Breast epithelium (tissue), 4 donors: ENCODE results near the gene CWC27. TPM values are rescaled to one million over a fixed set of nuclear protein-coding genes. Genes with fewer than 3 reads are reported as not detected.

ENCODE experiments used
- DNase-seq, 2 donors: peaks; one replicate each; pipeline ENCODE4 v3.0.0-alpha.2; 2019; ENCODE audit warnings: low spot score in 2 of 2
- H3K27ac ChIP-seq, 2 donors: fragments of 200-600 bp; sonication (generic) in 1 of 2; one replicate each; pipeline ENCODE4 v1.5.1; 2016 to 2019; ENCODE audit warnings: mild to moderate bottlenecking in 1 of 2
- H3K27me3 ChIP-seq, 2 donors: fragments of 200-600 bp; sonication (generic) in 1 of 2; one replicate each; pipeline versions ENCODE4 v1.5.1 to v1.6.0; 2017 to 2019; ENCODE audit warnings: control low read depth in 1 of 2, mild to moderate bottlenecking in 1 of 2
- H3K36me3 ChIP-seq: fragments of 200-600 bp; one replicate; pipeline ENCODE4 v1.5.1; 2019
- H3K4me1 ChIP-seq, 2 donors: fragments of 200-600 bp; sonication (generic); one replicate each; pipeline ENCODE4 v1.5.1; 2016 to 2019; ENCODE audit warnings: control low read depth in 1 of 2
- H3K4me3 ChIP-seq, 3 donors: fragments of 200-600 bp; sonication (generic); 1 replicate in 2 of 3; 2 replicates in 1 of 3; pipeline ENCODE4 v1.5.1; 2016 to 2019; ENCODE audit warnings: mild to moderate bottlenecking in 3 of 3, moderate library complexity in 2 of 3
- H3K9me3 ChIP-seq, 2 donors: fragments of 200-600 bp; sonication (generic) in 1 of 2; one replicate each; pipeline ENCODE4 v1.5.1; 2016 to 2019; ENCODE audit warnings: control low read depth in 1 of 2
- POLR2A ChIP-seq: fragments of 450-650 bp; IDR thresholded peaks from one replicate; pipeline ENCODE4 v1.6.1; 2016; ENCODE audit warnings: antibody characterized with exemption, mild to moderate bottlenecking, moderate library complexity
- POLR2AphosphoS5 ChIP-seq, 3 donors: sonication (generic); formaldehyde crosslinking; IDR thresholded peaks; one replicate each; pipeline ENCODE4 v1.6.1; 2017; ENCODE audit warnings: antibody characterized with exemption in 3 of 3
- intact Hi-C: fragments of 100-400 bp; cut with DNase I; formaldehyde crosslinking; loops from one replicate; pipeline ENCODE4 v1.15.1; 2023; ENCODE audit warnings: low total_unique reads
- total RNA-seq, 3 donors: library from RNA; depleted of rRNA; stranded (reverse); fragments of >200 nt; gene quantifications; one replicate each; pipeline ENCODE4 v1.1.0, GENCODE V29; 2016
- TF ChIP-seq, protein P1 (sequence below), 3 donors: fragments of 450-650 bp; IDR thresholded peaks; one replicate each; pipeline ENCODE4 v1.5.1; 2016 to 2017; ENCODE audit warnings: antibody characterized with exemption in 3 of 3, mild to moderate bottlenecking in 3 of 3, moderate library complexity in 3 of 3

The CWC27 gene
- total RNA-seq, 3 donors from 2014 or later = 10.6 to 19.9 (median 18.0) TPM

DNA sequence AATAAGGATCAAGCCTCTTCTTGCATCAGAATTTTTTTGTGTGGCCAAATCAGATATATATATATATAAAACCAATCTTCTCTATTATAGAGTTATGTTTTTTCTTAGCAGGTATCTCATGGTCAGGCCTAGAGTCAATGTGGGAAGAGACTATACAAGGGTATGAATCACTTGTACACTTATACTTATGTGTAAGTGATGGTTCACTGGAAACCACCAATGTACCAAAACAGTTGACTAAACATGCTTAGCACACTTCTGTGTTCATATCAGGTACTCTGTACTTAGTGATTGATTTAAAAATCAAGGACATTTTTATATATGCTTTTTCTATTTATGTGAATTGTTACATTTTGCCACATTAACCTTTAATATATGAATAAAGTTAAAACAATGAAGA, 92.6 kb downstream of the CWC27 start:
- Histone ChIP-seq H3K27ac (no peak overlapping the region), H3K9me3 (no peaks in the 10 kb centered on the region), H3K4me3 (no peak overlapping the region), H3K36me3 (no peaks in the 10 kb centered on the region), H3K27me3 (no peaks in the 10 kb centered on the region), H3K4me1 (no peaks in the 10 kb centered on the region)
- TF ChIP-seq, protein P1, sequence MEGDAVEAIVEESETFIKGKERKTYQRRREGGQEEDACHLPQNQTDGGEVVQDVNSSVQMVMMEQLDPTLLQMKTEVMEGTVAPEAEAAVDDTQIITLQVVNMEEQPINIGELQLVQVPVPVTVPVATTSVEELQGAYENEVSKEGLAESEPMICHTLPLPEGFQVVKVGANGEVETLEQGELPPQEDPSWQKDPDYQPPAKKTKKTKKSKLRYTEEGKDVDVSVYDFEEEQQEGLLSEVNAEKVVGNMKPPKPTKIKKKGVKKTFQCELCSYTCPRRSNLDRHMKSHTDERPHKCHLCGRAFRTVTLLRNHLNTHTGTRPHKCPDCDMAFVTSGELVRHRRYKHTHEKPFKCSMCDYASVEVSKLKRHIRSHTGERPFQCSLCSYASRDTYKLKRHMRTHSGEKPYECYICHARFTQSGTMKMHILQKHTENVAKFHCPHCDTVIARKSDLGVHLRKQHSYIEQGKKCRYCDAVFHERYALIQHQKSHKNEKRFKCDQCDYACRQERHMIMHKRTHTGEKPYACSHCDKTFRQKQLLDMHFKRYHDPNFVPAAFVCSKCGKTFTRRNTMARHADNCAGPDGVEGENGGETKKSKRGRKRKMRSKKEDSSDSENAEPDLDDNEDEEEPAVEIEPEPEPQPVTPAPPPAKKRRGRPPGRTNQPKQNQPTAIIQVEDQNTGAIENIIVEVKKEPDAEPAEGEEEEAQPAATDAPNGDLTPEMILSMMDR (IDR thresholded peaks at IDR 0.05) = no peak
- TF ChIP-seq POLR2AphosphoS5 (IDR thresholded peaks at IDR 0.05) (no peak), POLR2A (no peak)
- intact Hi-C loops = no loop called here
- no peak for DNase-seq

DNA sequence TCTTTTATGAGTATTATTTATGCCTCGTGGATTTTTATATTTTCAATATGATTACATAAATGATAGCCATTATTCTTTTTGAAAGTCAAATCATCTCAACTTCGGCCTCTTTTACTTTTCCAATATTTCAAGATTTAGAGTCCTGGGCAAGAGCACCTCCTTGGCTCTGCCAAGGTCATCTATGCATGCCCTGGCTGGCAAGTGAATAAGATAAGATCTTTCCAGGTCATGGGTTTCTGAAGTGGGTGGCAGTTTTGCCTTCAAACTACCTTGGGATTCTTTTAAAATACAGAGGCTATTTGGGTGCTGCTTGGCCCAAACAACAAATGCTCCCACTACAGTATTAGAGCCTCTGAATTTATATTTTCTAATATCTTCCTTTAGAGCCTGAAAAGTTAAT, 95.4 kb downstream of the CWC27 start:
- no peaks in the 10 kb centered on the region for H3K9me3 ChIP-seq
- intact Hi-C loops = no loop called here
- TF ChIP-seq, protein P1 (IDR thresholded peaks at IDR 0.05) = no peak
- TF ChIP-seq POLR2AphosphoS5 (IDR thresholded peaks at IDR 0.05) (no peak), POLR2A (no peak)
- H3K4me3 ChIP-seq = no peak overlapping the region
- no peak overlapping the region for H3K27ac ChIP-seq
- no peak for DNase-seq
- no peaks in the 10 kb centered on the region for H3K36me3 ChIP-seq
- H3K4me1 ChIP-seq = no peaks in the 10 kb centered on the region
- H3K27me3 ChIP-seq = no peaks in the 10 kb centered on the region

DNA sequence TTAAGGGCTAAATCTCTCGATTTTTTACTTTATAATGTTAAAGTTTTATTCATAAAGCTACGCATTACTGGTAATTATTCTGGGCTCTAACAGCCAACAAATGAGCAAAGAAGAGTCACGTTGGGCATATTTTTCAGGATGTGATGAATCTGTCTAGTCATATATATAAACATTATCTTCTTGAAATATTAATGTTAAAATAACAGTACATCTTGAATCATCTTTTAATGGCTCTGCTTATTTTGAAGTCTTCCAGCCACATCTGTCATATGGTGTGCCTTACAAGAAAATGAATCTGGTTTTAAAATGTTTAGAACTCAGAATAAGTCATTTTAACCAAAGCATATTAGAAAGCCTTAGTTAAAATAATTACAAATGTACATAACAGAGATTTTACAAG, 96.9 kb downstream of the CWC27 start:
- Histone ChIP-seq H3K4me1 (no peaks in the 10 kb centered on the region), H3K36me3 (no peaks in the 10 kb centered on the region), H3K27ac (no peak overlapping the region), H3K27me3 (no peaks in the 10 kb centered on the region), H3K4me3 (no peak overlapping the region), H3K9me3 (no peaks in the 10 kb centered on the region)
- no peak for TF ChIP-seq POLR2AphosphoS5 (IDR thresholded peaks at IDR 0.05)
- no peak for TF ChIP-seq POLR2A
- TF ChIP-seq, protein P1 (IDR thresholded peaks at IDR 0.05) = no peak
- no peak for DNase-seq
- intact Hi-C loops = no loop called here

DNA sequence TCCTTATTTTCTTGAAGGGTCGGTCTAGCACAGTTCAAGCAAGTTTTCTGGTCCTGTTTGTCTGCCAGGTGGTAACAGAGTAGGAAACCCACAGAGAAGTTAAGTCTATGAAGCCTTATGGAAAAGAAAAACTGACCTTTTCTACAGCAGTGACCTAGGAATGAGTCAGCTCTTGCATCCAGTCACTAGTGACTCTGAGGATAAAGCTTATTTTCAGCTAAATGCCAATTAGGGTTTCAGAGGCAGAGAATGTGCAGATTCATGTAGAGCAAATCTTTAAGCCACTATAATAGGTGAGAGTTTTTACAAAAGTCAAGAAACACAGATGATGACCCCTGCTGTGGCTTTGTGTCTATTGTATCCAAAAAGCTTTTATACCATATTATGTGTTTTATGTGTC, 100.7 kb downstream of the CWC27 start:
- H3K4me1 ChIP-seq = no peaks in the 10 kb centered on the region
- H3K27ac ChIP-seq = no peak overlapping the region
- intact Hi-C loops = no loop called here
- no peaks in the 10 kb centered on the region for H3K36me3 ChIP-seq
- no peaks in the 10 kb centered on the region for H3K9me3 ChIP-seq
- no peak overlapping the region for H3K4me3 ChIP-seq
- no peaks in the 10 kb centered on the region for H3K27me3 ChIP-seq
- no peak for DNase-seq
- TF ChIP-seq, protein P1 (IDR thresholded peaks at IDR 0.05) = no peak
- no peak for TF ChIP-seq POLR2AphosphoS5 (IDR thresholded peaks at IDR 0.05)
- TF ChIP-seq POLR2A = no peak

DNA sequence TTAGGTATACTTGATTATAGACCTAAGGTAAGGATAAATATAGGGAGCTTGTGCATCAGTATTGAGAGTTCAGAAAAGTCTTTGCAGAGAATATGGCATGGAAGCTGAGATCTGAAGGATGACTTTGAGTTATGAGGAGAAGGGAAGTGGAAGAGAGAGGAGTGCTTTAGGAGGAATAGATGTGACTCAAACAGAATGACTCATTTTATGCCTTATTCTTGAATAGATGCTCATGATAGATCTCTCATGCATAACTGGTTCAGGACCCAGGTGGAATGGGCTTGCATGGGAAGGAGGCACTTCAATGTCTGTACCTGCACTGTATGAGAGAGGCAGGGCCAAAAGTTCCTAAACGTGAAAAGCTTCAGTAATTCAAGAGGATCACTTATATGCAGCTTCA, 103.3 kb downstream of the CWC27 start:
- no peak overlapping the region for H3K4me3 ChIP-seq
- intact Hi-C loops = no loop called here
- no peaks in the 10 kb centered on the region for H3K4me1 ChIP-seq
- no peak overlapping the region for H3K27ac ChIP-seq
- DNase-seq = no peak
- no peaks in the 10 kb centered on the region for H3K36me3 ChIP-seq
- H3K9me3 ChIP-seq = no peaks in the 10 kb centered on the region
- TF ChIP-seq POLR2AphosphoS5 (IDR thresholded peaks at IDR 0.05) (no peak), POLR2A (no peak)
- TF ChIP-seq, protein P1 (IDR thresholded peaks at IDR 0.05) = no peak
- no peaks in the 10 kb centered on the region for H3K27me3 ChIP-seq
